Upper lobe of right lung (tissue), 1 donor: ENCODE measurements around the gene C3orf52. TPM values are rescaled to one million over a fixed set of nuclear protein-coding genes. Genes with fewer than 3 reads are reported as not detected.
A peak's percentile ranks its signal among the peaks of the same experiment; 100 is the strongest.

ENCODE experiments used
- ATAC-seq: fragments of 200-7000 bp; cut with Tn5 transposase; one replicate; pipeline ENCODE4 v1.9.1; 2020; ENCODE audit warnings: mild to moderate bottlenecking, moderate library complexity
- DNase-seq: peaks from one replicate; pipeline ENCODE4 v3.0.0-alpha.2; 2020
- H3K27ac ChIP-seq: fragments of 200-600 bp; one replicate; pipeline ENCODE4 v1.8.0; 2022
- H3K27me3 ChIP-seq: fragments of 200-600 bp; one replicate; pipeline ENCODE4 v1.8.0; 2022; ENCODE audit warnings: mild to moderate bottlenecking
- H3K36me3 ChIP-seq: fragments of 200-600 bp; one replicate; pipeline ENCODE4 v1.8.0; 2022
- H3K4me1 ChIP-seq: fragments of 200-600 bp; one replicate; pipeline ENCODE4 v1.8.0; 2022
- H3K4me3 ChIP-seq: fragments of 200-600 bp; one replicate; pipeline ENCODE4 v1.8.0; 2022; ENCODE audit warnings: mild to moderate bottlenecking
- H3K9me3 ChIP-seq: fragments of 200-600 bp; one replicate; pipeline ENCODE4 v1.8.0; 2022
- intact Hi-C: fragments of 100-400 bp; cut with DNase I; formaldehyde crosslinking; loops from one replicate; pipeline ENCODE4 v1.11.0; 2022
- total RNA-seq: library from RNA; stranded (reverse); fragmentation: NEBNext Ultra II Directional; extraction: Animal tissue kit (Norgen Biotek cat#: 25700); gene quantifications from one replicate; pipeline ENCODE4 v1.2.1, GENCODE V29; 2021
- TF ChIP-seq, protein P1 (sequence below): fragments of 200-600 bp; IDR thresholded peaks from one replicate; pipeline ENCODE4 v1.8.0; 2022; ENCODE audit warnings: antibody characterized with exemption
- donor health status: DM: no; HTN: yes; CAD: no; lungs with severe emphysema.

The C3orf52 gene
- total RNA-seq, 1 donor from 2014 or later, result 20.1 TPM

DNA sequence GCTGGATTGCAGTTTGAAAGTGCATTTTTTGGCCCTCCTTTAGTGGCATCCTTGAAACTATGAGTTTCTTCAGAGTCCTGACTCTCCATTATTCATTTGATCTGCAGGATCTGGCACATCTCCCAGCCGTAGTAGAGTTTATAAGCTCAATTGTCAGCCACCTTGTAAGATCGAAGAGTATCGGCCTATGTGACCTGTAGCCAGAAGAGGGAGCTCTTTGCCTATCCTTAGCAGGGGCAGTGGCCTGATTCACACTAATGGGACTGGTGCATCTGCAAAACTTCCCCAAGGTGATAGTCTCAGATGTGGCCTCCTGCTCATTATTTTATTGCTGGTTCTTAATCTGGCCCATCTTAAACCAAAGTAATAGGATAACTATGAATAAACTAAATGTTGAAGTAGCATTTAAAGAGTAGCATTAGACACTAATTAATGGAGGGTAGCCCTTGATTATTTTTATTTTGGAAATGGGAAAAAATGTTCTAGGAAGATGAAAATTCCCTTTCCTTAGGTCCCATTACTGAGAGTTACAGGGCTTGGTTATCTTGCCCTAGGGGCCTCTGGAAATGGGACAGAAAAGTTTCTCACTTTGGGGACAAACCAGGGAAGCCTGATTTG is 25.7 kb downstream of the C3orf52 start:
- ATAC-seq, result peak; percentile 92
- intact Hi-C loops, result no loop called here
- Histone ChIP-seq H3K27ac (no peak overlapping the region), H3K36me3 (no peaks in the 10 kb centered on the region), H3K27me3 (no peaks in the 10 kb centered on the region), H3K9me3 (no peaks in the 10 kb centered on the region), H3K4me1 (no peaks in the 10 kb centered on the region), H3K4me3 (no peak overlapping the region)
- TF ChIP-seq, protein P1, sequence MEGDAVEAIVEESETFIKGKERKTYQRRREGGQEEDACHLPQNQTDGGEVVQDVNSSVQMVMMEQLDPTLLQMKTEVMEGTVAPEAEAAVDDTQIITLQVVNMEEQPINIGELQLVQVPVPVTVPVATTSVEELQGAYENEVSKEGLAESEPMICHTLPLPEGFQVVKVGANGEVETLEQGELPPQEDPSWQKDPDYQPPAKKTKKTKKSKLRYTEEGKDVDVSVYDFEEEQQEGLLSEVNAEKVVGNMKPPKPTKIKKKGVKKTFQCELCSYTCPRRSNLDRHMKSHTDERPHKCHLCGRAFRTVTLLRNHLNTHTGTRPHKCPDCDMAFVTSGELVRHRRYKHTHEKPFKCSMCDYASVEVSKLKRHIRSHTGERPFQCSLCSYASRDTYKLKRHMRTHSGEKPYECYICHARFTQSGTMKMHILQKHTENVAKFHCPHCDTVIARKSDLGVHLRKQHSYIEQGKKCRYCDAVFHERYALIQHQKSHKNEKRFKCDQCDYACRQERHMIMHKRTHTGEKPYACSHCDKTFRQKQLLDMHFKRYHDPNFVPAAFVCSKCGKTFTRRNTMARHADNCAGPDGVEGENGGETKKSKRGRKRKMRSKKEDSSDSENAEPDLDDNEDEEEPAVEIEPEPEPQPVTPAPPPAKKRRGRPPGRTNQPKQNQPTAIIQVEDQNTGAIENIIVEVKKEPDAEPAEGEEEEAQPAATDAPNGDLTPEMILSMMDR, result peak; percentile 71
- DNase-seq, result no peak

DNA sequence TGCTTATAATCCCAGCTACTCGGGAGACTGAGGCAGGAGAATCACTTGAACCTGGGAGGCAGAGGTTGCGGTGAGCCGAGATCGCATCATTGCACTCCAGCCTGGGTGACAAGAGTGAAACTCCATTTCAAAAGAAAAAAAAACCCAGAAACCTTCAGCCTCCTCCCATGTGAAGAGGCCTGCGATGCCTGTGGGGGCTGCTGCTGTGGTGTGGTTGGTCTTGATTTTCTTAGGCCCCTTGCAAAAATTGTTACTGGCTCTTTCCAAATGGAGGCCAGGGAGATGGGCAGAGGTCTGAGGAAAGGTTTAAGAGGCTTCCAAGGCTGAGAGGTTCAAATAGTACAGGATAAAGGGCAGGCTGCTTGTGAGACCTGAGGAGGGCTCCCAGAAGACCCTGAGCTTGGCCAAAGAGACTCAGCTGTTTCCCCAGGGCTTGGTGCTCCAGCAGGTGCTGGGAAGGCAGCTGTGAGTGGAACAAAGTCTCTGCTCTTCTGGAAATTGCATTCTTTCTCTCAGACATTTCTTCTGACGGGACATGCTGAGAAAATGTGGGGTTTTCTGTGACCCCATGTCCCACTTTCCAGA is 28.5 kb downstream of the C3orf52 start:
- Histone ChIP-seq H3K36me3 (no peaks in the 10 kb centered on the region), H3K27me3 (no peaks in the 10 kb centered on the region), H3K27ac (no peak overlapping the region), H3K4me1 (no peaks in the 10 kb centered on the region), H3K4me3 (no peak overlapping the region), H3K9me3 (no peaks in the 10 kb centered on the region)
- ATAC-seq, result no peak
- TF ChIP-seq, protein P1, result no peak
- intact Hi-C loops, result no loop called here
- DNase-seq, result no peak

DNA sequence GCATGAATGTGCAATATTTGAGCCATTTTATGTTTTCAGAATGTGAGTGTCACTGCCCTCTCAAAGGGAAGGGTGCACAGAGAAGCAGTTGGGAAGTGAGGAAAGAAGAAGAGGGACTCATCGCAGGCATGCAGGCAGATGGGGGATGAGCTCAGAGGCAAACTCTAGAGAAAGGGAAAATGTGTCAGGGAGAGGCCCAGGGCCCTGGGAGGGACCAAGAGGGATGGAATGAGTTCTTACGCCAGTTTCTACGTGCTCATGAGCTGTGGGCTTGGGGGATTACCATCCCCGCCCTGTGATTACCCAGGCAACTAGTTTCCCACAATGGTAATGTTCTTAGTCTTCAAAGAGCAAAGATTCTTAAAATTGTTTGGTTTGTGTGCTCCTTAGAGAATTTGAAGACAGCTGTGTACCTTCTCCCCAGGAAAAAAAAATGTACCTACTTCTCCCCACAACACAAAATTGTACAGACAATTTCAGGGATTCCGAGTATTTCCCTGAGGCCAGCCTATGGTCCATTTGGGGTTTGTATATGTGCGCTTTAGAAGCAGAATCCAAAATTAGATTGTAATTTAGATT is 29.1 kb downstream of the C3orf52 start:
- Histone ChIP-seq H3K4me3 (no peak overlapping the region), H3K27me3 (no peaks in the 10 kb centered on the region), H3K9me3 (no peaks in the 10 kb centered on the region), H3K27ac (no peak overlapping the region), H3K36me3 (no peaks in the 10 kb centered on the region), H3K4me1 (no peaks in the 10 kb centered on the region)
- DNase-seq, result no peak
- ATAC-seq, result no peak
- intact Hi-C loops, result no loop called here
- TF ChIP-seq, protein P1, result no peak

DNA sequence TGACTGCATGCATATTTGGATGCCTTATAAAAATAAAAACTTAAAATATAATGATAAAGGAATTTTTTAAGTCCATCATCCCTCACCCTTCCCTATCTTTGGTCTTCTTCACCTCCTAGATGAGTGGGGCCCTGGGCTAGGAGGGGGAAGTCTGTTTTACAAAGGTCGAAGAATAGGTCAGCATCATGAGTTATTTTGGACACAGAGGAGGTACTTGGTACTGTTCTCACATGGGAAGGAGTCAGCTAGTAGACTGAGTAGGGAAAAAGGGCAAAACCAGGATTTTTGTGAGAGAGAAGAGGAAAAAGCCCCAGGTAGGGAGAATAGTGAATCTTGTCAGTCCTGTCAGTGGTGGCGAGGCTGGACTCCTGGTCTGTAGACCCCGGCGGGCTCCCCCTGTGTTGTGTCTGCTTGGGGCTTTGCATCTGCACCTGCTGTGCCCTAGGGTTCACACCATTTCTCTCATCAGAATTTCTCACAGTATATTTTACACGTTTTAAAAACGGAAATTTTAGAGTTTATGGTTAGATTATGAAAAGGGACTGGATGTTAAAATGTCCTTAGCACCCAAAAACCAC is 29.7 kb downstream of the C3orf52 start:
- ATAC-seq, result no peak
- intact Hi-C loops, result no loop called here
- no peak overlapping the region for H3K27ac ChIP-seq
- no peaks in the 10 kb centered on the region for H3K9me3 ChIP-seq
- TF ChIP-seq, protein P1, result no peak
- H3K27me3 ChIP-seq, result no peaks in the 10 kb centered on the region
- no peak overlapping the region for H3K4me3 ChIP-seq
- no peak for DNase-seq
- no peaks in the 10 kb centered on the region for H3K4me1 ChIP-seq
- no peaks in the 10 kb centered on the region for H3K36me3 ChIP-seq

DNA sequence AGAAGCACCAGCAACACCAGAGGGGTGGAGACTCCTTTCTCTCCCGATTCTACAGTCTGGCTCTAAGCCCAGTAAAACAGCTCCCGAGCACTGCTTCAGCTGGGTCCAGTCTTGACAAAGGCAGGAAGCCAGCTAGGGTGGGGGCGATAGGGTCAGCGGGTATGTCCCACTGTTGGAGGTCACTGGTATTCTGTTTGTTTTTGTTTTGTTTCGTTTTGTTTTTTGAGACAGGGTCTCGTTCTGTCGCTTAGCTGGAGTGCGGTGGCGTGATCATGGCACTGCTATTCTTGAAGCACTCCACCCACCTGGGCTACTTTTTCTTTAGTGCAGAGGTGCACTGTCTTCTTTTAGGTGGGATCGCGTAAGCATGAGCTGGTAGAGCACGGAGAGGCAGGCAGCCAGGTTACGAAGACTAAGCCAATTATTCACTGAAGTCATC is 30.6 kb downstream of the C3orf52 start:
- TF ChIP-seq, protein P1, result no peak
- DNase-seq (no peak), ATAC-seq (no peak)
- Histone ChIP-seq H3K27ac (no peak overlapping the region), H3K4me1 (no peaks in the 10 kb centered on the region), H3K27me3 (no peaks in the 10 kb centered on the region), H3K9me3 (no peaks in the 10 kb centered on the region), H3K4me3 (peak overlapping the region; percentile 3), H3K36me3 (no peaks in the 10 kb centered on the region)
- intact Hi-C loops, result no loop called here
